HEK293 (cell line): Measurements from ENCODE around the gene ZNF593OS.

ENCODE experiments used
- CTCF ChIA-PET: fragments of 350-600 bp; formaldehyde crosslinking; extraction: SDS; loops from one replicate; lab custom pipeline; 2021; ENCODE audit warnings: antibody characterized with exemption; lab: Yijun Ruan, JAX
- POLR2A ChIA-PET: fragments of 300-600 bp; formaldehyde crosslinking; extraction: SDS; loops from one replicate; lab custom pipeline; 2020; ENCODE audit warnings: antibody characterized with exemption, inconsistent platforms; lab: Yijun Ruan, JAX
- H3K27ac ChIP-seq: fragments of 200-500 bp; sonication (Bioruptor generic); 2 replicates; pipeline ENCODE4 v1.5.1; 2014; ENCODE audit warnings: low read depth, low read length, control low read depth, inconsistent platforms; ENCODE audit errors: extremely low read depth
- H3K36me3 ChIP-seq, 2 experiments: fragments of 200-500 bp in 1 of 2; sonication (Bioruptor generic) in 1 of 2; 1 replicate in 1 of 2; 2 replicates in 1 of 2; pipeline ENCODE4 v1.5.1; 2014 to 2017; ENCODE audit warnings: inconsistent platforms in 2 of 2, low read length in 2 of 2; ENCODE audit not compliant: control insufficient read depth in 2 of 2, insufficient read depth in 1 of 2
- H3K4me1 ChIP-seq: fragments of 200-500 bp; sonication (Bioruptor generic); 2 replicates; pipeline ENCODE4 v1.5.1; 2014; ENCODE audit warnings: mild to moderate bottlenecking, low read length, inconsistent platforms; ENCODE audit not compliant: control insufficient read depth, insufficient read depth
- H3K4me3 ChIP-seq: 2 replicates; pipeline ENCODE4 v1.5.1; 2011; ENCODE audit warnings: low read depth, mild to moderate bottlenecking, control low read depth, low read length, moderate library complexity
- H3K9me3 ChIP-seq: fragments of 200-500 bp; sonication (Bioruptor generic); 2 replicates; pipeline ENCODE4 v1.5.1; 2014; ENCODE audit warnings: low read depth, low read length, inconsistent platforms; ENCODE audit not compliant: control insufficient read depth, insufficient read depth
- HIC1 ChIP-seq: fragments of 450-650 bp; formaldehyde crosslinking; IDR thresholded peaks from 2 replicates; pipeline ENCODE4 v1.5.1; 2016; ENCODE audit warnings: missing biosample characterization, missing genetic modification characterization
- PRDM1 ChIP-seq: fragments of 450-650 bp; formaldehyde crosslinking; IDR thresholded peaks from 2 replicates; pipeline ENCODE4; 2016; ENCODE audit warnings: missing biosample characterization, missing genetic modification characterization
- PRDM4 ChIP-seq: fragments of 450-650 bp; formaldehyde crosslinking; IDR thresholded peaks from 2 replicates; pipeline ENCODE4 v1.5.1; 2017; ENCODE audit warnings: missing biosample characterization, missing genetic modification characterization
- ZBTB17 ChIP-seq: fragments of 450-650 bp; formaldehyde crosslinking; IDR thresholded peaks from 2 replicates; pipeline ENCODE4 v1.5.1; 2016; ENCODE audit warnings: missing biosample characterization, missing genetic modification characterization
- ZBTB21 ChIP-seq: fragments of 450-650 bp; formaldehyde crosslinking; IDR thresholded peaks from 2 replicates; pipeline ENCODE4 v1.5.1; 2017; ENCODE audit warnings: missing biosample characterization, missing genetic modification characterization
- ZBTB44 ChIP-seq: fragments of 450-650 bp; IDR thresholded peaks from 2 replicates; pipeline ENCODE4 v1.5.1; 2018; ENCODE audit warnings: missing biosample characterization, mild to moderate bottlenecking, missing genetic modification characterization
- ZBTB49 ChIP-seq: fragments of 450-650 bp; formaldehyde crosslinking; IDR thresholded peaks from 2 replicates; pipeline ENCODE4 v1.5.1; 2016; ENCODE audit warnings: missing biosample characterization, missing genetic modification characterization, low read depth
- ZNF214 ChIP-seq: fragments of 450-650 bp; formaldehyde crosslinking; IDR thresholded peaks from 2 replicates; pipeline ENCODE4 v1.5.1; 2017; ENCODE audit warnings: missing biosample characterization, mild to moderate bottlenecking, missing genetic modification characterization, borderline replicate concordance
- ZNF239 ChIP-seq: fragments of 450-650 bp; formaldehyde crosslinking; IDR thresholded peaks from 2 replicates; pipeline ENCODE4 v1.5.1; 2016; ENCODE audit warnings: missing biosample characterization, missing genetic modification characterization
- ZNF266 ChIP-seq: fragments of 450-650 bp; formaldehyde crosslinking; IDR thresholded peaks from 2 replicates; pipeline ENCODE4 v1.5.1; 2016; ENCODE audit warnings: missing biosample characterization, missing genetic modification characterization, low read depth
- ZNF280D ChIP-seq: fragments of 450-650 bp; formaldehyde crosslinking; IDR thresholded peaks from 2 replicates; pipeline ENCODE4 v1.5.1; 2016; ENCODE audit warnings: missing biosample characterization, missing genetic modification characterization
- ZNF404 ChIP-seq: fragments of 450-650 bp; formaldehyde crosslinking; IDR thresholded peaks from 2 replicates; pipeline ENCODE4 v1.5.1; 2017; ENCODE audit warnings: missing biosample characterization, missing genetic modification characterization
- ZNF423 ChIP-seq: fragments of 450-650 bp; formaldehyde crosslinking; IDR thresholded peaks from 2 replicates; pipeline ENCODE4 v1.5.1; 2016; ENCODE audit warnings: missing biosample characterization, missing genetic modification characterization
- ZNF473 ChIP-seq: fragments of 450-650 bp; formaldehyde crosslinking; IDR thresholded peaks from 2 replicates; pipeline ENCODE4 v1.5.1; 2017; ENCODE audit warnings: missing biosample characterization, missing genetic modification characterization
- ZNF521 ChIP-seq: fragments of 450-650 bp; formaldehyde crosslinking; IDR thresholded peaks from 2 replicates; pipeline ENCODE4 v1.5.1; 2017; ENCODE audit warnings: missing biosample characterization, mild to moderate bottlenecking, missing genetic modification characterization
- ZNF529 ChIP-seq: fragments of 450-650 bp; formaldehyde crosslinking; IDR thresholded peaks from 2 replicates; pipeline ENCODE4 v1.5.1; 2017; ENCODE audit warnings: missing genetic modification characterization, missing biosample characterization; ENCODE audit not compliant: insufficient replicate concordance
- ZNF600 ChIP-seq: fragments of 450-650 bp; formaldehyde crosslinking; IDR thresholded peaks from 2 replicates; pipeline ENCODE4 v1.5.1; 2016; ENCODE audit warnings: missing biosample characterization, missing genetic modification characterization
- ZNF621 ChIP-seq: fragments of 450-650 bp; formaldehyde crosslinking; IDR thresholded peaks from 2 replicates; pipeline ENCODE4 v1.5.1; 2017; ENCODE audit warnings: missing biosample characterization, missing genetic modification characterization
- ZNF624 ChIP-seq: fragments of 450-650 bp; formaldehyde crosslinking; IDR thresholded peaks from 2 replicates; pipeline ENCODE4 v1.5.1; 2017; ENCODE audit warnings: missing biosample characterization, missing genetic modification characterization
- TF ChIP-seq, protein P1 (sequence below): fragments of 450-650 bp; formaldehyde crosslinking; IDR thresholded peaks from 2 replicates; pipeline ENCODE4 v1.5.1; 2016; ENCODE audit warnings: missing biosample characterization, missing genetic modification characterization

Gene ZNF593OS

DNA sequence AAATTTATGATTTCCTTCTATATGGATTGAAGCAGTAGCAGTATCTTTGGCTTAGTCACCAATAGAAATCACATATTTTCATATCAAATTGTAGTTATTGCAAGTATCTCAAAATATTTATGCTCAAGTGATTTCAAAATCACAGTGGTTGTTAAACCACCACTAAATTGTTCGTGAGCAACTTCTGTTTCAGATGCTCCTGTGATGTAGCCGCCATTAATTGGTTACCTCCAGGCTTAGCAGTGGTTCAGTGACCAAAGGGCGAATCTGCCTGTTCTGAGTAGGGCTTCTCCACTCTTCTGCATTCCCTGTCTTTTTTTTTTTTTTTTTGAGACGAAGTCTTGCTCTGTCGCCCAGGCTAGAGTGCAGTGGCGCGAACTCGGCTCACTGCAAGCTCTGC is 3.7 kb upstream of the ZNF593OS start (continued):
- TF ChIP-seq ZBTB49 (no peak), ZNF266 (tag by site-specific recombination) (no peak), ZNF423 (no peak)

DNA sequence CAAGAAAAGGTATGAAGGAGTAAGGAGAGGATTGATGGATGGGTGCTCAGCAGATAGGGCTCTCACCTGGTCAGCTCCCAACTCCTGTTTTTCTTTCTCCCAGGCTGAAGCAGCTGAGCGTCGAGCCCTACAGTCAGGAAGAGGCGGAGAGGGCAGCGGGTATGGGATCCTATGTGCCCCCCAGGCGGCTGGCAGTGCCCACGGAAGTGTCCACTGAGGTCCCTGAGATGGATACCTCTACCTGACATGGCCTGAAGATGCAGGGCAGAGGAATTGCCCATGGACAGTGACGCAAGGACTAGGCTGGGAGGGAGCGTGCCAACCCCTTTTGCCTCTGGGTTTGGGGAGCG is 1.2 kb downstream of the ZNF593OS start:
- ChIA-PET CTCF (interaction anchor here (0.6 to 2.0 kb wide), 15 partner anchors 8 to 1211 kb away, joined by 3 to 16 read pairs (median 3); partner anchors contain the start of gene CEP85), POLR2A (interaction anchor here (0.6 to 2.9 kb wide), 4 partner anchors 32 to 259 kb away, joined by 3 to 23 read pairs (median 4); partner anchors contain the start of gene CEP85)
- Histone ChIP-seq H3K4me3 (peak overlapping the region; percentile 68), H3K9me3 (no peaks in the 10 kb centered on the region), H3K4me1 (peaks cover 7% of the 10 kb centered on the region; the same call in 1 of the 2 replicates), H3K36me3 (peaks cover 0 to 10% of the 10 kb centered on the region in 2 experiments; a peak in 1 of 3 replicates), H3K27ac (no peak overlapping the region; the same call in 1 of the 2 replicates)
- TF ChIP-seq ZNF404 (tag by site-specific recombination), result no peak
- TF ChIP-seq PRDM4, result no peak
- TF ChIP-seq ZNF621 (tag by site-specific recombination), result no peak
- TF ChIP-seq ZBTB44 (tag by site-specific recombination), result no peak
- TF ChIP-seq ZBTB17 (tag by site-specific recombination), result peak; percentile 95
- TF ChIP-seq ZNF214 (tag by site-specific recombination), result no peak
- no peak for TF ChIP-seq ZNF239 (tag by site-specific recombination)
- no peak for TF ChIP-seq ZNF521 (tag by site-specific recombination)
- no peak for TF ChIP-seq ZBTB21 (tag by site-specific recombination)
- TF ChIP-seq ZNF600 (tag by site-specific recombination), result no peak
- TF ChIP-seq ZNF529, result no peak
- TF ChIP-seq ZNF473, result no peak
- TF ChIP-seq ZNF624, result no peak
- TF ChIP-seq HIC1 (tag by site-specific recombination), result peak; percentile 60
- no peak for TF ChIP-seq ZNF280D (tag by site-specific recombination)
- TF ChIP-seq, protein P1, sequence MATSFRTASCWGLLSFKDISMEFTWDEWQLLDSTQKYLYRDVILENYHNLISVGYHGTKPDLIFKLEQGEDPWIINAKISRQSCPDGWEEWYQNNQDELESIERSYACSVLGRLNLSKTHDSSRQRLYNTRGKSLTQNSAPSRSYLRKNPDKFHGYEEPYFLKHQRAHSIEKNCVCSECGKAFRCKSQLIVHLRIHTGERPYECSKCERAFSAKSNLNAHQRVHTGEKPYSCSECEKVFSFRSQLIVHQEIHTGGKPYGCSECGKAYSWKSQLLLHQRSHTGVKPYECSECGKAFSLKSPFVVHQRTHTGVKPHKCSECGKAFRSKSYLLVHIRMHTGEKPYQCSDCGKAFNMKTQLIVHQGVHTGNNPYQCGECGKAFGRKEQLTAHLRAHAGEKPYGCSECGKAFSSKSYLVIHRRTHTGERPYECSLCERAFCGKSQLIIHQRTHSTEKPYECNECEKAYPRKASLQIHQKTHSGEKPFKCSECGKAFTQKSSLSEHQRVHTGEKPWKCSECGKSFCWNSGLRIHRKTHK (tag by site-specific recombination), result no peak
- no peak for TF ChIP-seq PRDM1
